Osteoblast (primary cell): ENCODE measurements around the gene VEZF1. TPM values are rescaled to one million over a fixed set of nuclear protein-coding genes. Genes with fewer than 3 reads are reported as not detected.

Source experiments
- DNase-seq: peaks from one replicate; pipeline ENCODE4 v3.0.0; 2011; ENCODE audit warnings: low spot score, mixed read lengths; ENCODE audit not compliant: insufficient read length; ENCODE audit errors: missing footprints
- H2AFZ ChIP-seq: 2 replicates; pipeline ENCODE4 v1.6.0; 2011; ENCODE audit warnings: mild to moderate bottlenecking, low read length
- H3K27ac ChIP-seq: 2 replicates; pipeline ENCODE4 v1.5.1; 2011; ENCODE audit warnings: mild to moderate bottlenecking, low read depth, low read length, moderate library complexity
- H3K27me3 ChIP-seq: 2 replicates; pipeline ENCODE4 v1.6.0; 2012; ENCODE audit warnings: mild to moderate bottlenecking, control low read depth, inconsistent platforms, low read length, moderate library complexity; ENCODE audit not compliant: insufficient read depth
- H3K36me3 ChIP-seq: 2 replicates; pipeline ENCODE4 v1.5.1; 2011; ENCODE audit warnings: mild to moderate bottlenecking, low read length, control low read depth, moderate library complexity; ENCODE audit not compliant: insufficient read depth
- H3K4me1 ChIP-seq: 2 replicates; pipeline ENCODE4 v1.5.1; 2011; ENCODE audit warnings: mild to moderate bottlenecking, low read length, control low read depth, moderate library complexity; ENCODE audit not compliant: insufficient read depth
- H3K4me2 ChIP-seq: 2 replicates; pipeline ENCODE4 v1.6.0; 2011; ENCODE audit warnings: mild to moderate bottlenecking, low read length; ENCODE audit not compliant: insufficient read depth
- H3K4me3 ChIP-seq: fragments of 200-600 bp; sonication (generic); 3 replicates; pipeline ENCODE4 v1.5.1; 2012; ENCODE audit warnings: mild to moderate bottlenecking, low read length, inconsistent platforms; ENCODE audit not compliant: insufficient read depth
- H3K79me2 ChIP-seq: 2 replicates; pipeline ENCODE4 v1.6.0; 2012; ENCODE audit warnings: mild to moderate bottlenecking, low read length, control low read depth, inconsistent platforms; ENCODE audit not compliant: insufficient read depth
- H3K9me3 ChIP-seq: 2 replicates; pipeline ENCODE4 v1.5.1; 2011; ENCODE audit warnings: low read depth, low read length, control low read depth
- H4K20me1 ChIP-seq: 2 replicates; pipeline ENCODE4 v1.6.0; 2012; ENCODE audit warnings: mild to moderate bottlenecking, low read length, control low read depth; ENCODE audit not compliant: insufficient read depth
- CTCF ChIP-seq: IDR thresholded peaks from 2 replicates; pipeline ENCODE4 v1.5.1; 2011; ENCODE audit warnings: mild to moderate bottlenecking, low read depth, low read length, moderate library complexity; ENCODE audit errors: extremely low read depth
- total RNA-seq: library from RNA; depleted of rRNA; stranded (reverse); fragments of >200 nt; gene quantifications from 2 replicates; pipeline ENCODE4 v1.2.3, GENCODE V29; 2012

Gene VEZF1
- total RNA-seq, 1 donor, result 58.6 TPM

GRCh38 chr17:57954397-57955182 lies 33.5 kb downstream of the VEZF1 start:
- TF ChIP-seq CTCF, result no peak
- H3K4me1 ChIP-seq, result peaks cover 40% of the 10 kb centered on the region
- no peaks in the 10 kb centered on the region for H4K20me1 ChIP-seq
- H3K27ac ChIP-seq, result peak overlapping the region; percentile 11
- peak overlapping the region; percentile 47 for H3K4me2 ChIP-seq
- no peaks in the 10 kb centered on the region for H3K9me3 ChIP-seq
- no peaks in the 10 kb centered on the region for H3K27me3 ChIP-seq
- peak overlapping the region; percentile 80 for H3K4me3 ChIP-seq
- peak; percentile 91 for DNase-seq
- peaks cover 44% of the 10 kb centered on the region for H3K79me2 ChIP-seq
- H2AFZ ChIP-seq, result no peak overlapping the region
- no peaks in the 10 kb centered on the region for H3K36me3 ChIP-seq

GRCh38 chr17:57953705-57954396 lies 34.2 kb downstream of the VEZF1 start:
- H3K79me2 ChIP-seq, result peaks cover 44% of the 10 kb centered on the region
- no peak overlapping the region for H2AFZ ChIP-seq
- no peak for DNase-seq
- no peaks in the 10 kb centered on the region for H3K9me3 ChIP-seq
- peak overlapping the region; percentile 80 for H3K4me3 ChIP-seq
- no peaks in the 10 kb centered on the region for H4K20me1 ChIP-seq
- TF ChIP-seq CTCF, result no peak
- H3K4me2 ChIP-seq, result peak overlapping the region; percentile 47
- H3K36me3 ChIP-seq, result no peaks in the 10 kb centered on the region
- peak overlapping the region; percentile 11 for H3K27ac ChIP-seq
- peaks cover 47% of the 10 kb centered on the region for H3K4me1 ChIP-seq
- H3K27me3 ChIP-seq, result no peaks in the 10 kb centered on the region

- no peak for TF ChIP-seq CTCF
- H3K4me2 ChIP-seq, result no peak overlapping the region
- H4K20me1 ChIP-seq, result no peaks in the 10 kb centered on the region
- H3K27me3 ChIP-seq, result no peaks in the 10 kb centered on the region
- H3K36me3 ChIP-seq, result no peaks in the 10 kb centered on the region
- no peak overlapping the region for H3K4me3 ChIP-seq
- no peak overlapping the region for H2AFZ ChIP-seq
- no peaks in the 10 kb centered on the region for H3K9me3 ChIP-seq
- H3K27ac ChIP-seq, result no peak overlapping the region
- peaks cover 45% of the 10 kb centered on the region for H3K79me2 ChIP-seq
- H3K4me1 ChIP-seq, result peaks cover 53% of the 10 kb centered on the region
- peak; percentile 74 for DNase-seq
Measured at GRCh38 chr17:57953219-57953618, 34.8 kb downstream of the VEZF1 start.

- H3K36me3 ChIP-seq, result no peaks in the 10 kb centered on the region
- peaks cover 63% of the 10 kb centered on the region for H3K79me2 ChIP-seq
- no peaks in the 10 kb centered on the region for H4K20me1 ChIP-seq
- no peak for DNase-seq
- no peak overlapping the region for H3K4me2 ChIP-seq
- H3K9me3 ChIP-seq, result no peaks in the 10 kb centered on the region
- H3K4me3 ChIP-seq, result no peak overlapping the region
- TF ChIP-seq CTCF, result no peak
- peaks cover 70% of the 10 kb centered on the region for H3K4me1 ChIP-seq
- no peak overlapping the region for H2AFZ ChIP-seq
- peak overlapping the region; percentile 49 for H3K27ac ChIP-seq
- no peaks in the 10 kb centered on the region for H3K27me3 ChIP-seq
Measured at GRCh38 chr17:57949649-57950048, 38.4 kb downstream of the VEZF1 start.
